Neural cell (in vitro differentiated cells): ENCODE results near the gene SAP30BP.

ENCODE experiments used
- EP300 ChIP-seq: fragments of 450-650 bp; conservative IDR thresholded peaks from 2 replicates; pipeline ENCODE4 v1.6.1; 2014; ENCODE audit warnings: antibody characterized with exemption, mild to moderate bottlenecking, moderate library complexity; ENCODE audit not compliant: poor library complexity, severe bottlenecking
- MXI1 ChIP-seq: fragments of 450-650 bp; conservative IDR thresholded peaks from 2 replicates; pipeline ENCODE4 v1.6.1; 2014; ENCODE audit warnings: antibody characterized with exemption, mild to moderate bottlenecking; ENCODE audit not compliant: poor library complexity, severe bottlenecking
- POLR2AphosphoS5 ChIP-seq: IDR thresholded peaks from 2 replicates; pipeline ENCODE4 v1.6.1; 2012
- REST ChIP-seq: IDR thresholded peaks from 2 replicates; pipeline ENCODE4 v1.6.1; 2012; ENCODE audit warnings: borderline replicate concordance
- TF ChIP-seq, protein P1 (sequence below): fragments of 450-650 bp; IDR thresholded peaks from 2 replicates; pipeline ENCODE4 v1.5.1; 2014; ENCODE audit warnings: antibody characterized with exemption, mild to moderate bottlenecking, moderate library complexity; ENCODE audit not compliant: poor library complexity, severe bottlenecking

GRCh38 chr17:75752802-75753513 lies 85.8 kb downstream of the SAP30BP start:
- no peak for TF ChIP-seq POLR2AphosphoS5
- TF ChIP-seq, protein P1, sequence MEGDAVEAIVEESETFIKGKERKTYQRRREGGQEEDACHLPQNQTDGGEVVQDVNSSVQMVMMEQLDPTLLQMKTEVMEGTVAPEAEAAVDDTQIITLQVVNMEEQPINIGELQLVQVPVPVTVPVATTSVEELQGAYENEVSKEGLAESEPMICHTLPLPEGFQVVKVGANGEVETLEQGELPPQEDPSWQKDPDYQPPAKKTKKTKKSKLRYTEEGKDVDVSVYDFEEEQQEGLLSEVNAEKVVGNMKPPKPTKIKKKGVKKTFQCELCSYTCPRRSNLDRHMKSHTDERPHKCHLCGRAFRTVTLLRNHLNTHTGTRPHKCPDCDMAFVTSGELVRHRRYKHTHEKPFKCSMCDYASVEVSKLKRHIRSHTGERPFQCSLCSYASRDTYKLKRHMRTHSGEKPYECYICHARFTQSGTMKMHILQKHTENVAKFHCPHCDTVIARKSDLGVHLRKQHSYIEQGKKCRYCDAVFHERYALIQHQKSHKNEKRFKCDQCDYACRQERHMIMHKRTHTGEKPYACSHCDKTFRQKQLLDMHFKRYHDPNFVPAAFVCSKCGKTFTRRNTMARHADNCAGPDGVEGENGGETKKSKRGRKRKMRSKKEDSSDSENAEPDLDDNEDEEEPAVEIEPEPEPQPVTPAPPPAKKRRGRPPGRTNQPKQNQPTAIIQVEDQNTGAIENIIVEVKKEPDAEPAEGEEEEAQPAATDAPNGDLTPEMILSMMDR = no peak
- TF ChIP-seq MXI1 = no peak
- no peak for TF ChIP-seq REST
- TF ChIP-seq EP300 = no peak
